GM19240 (cell line): ENCODE measurements around the gene USP4.
A peak's percentile ranks its signal among the peaks of the same experiment; 100 is the strongest.

Experiments used
- DNase-seq: peaks from one replicate; pipeline ENCODE4 v3.0.0; 2011; ENCODE audit warnings: low spot score; ENCODE audit not compliant: insufficient read length

Gene USP4

GRCh38 chr3:49295489-49296058 is 44.3 kb downstream of the USP4 start:
- DNase-seq = no peak

DNA sequence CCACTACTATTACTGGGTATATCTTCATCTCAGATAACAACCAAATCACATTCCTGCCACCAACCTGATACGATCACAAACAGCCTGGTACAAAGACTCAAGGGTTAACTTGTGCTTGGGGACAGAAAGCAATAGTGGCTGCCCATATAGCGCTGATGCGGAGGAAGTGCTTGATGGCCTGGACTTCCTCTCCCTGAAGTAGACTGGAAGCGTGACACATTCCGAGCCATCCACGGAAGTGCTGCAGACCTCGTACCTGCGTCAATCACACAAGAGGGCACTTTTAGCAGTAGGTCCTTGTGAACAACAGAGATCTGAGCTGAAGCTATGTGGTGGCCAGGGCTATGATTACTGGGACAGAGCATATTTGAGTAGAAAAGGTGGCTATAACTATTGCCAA is 45.5 kb downstream of the USP4 start:
- DNase-seq = no peak

DNA sequence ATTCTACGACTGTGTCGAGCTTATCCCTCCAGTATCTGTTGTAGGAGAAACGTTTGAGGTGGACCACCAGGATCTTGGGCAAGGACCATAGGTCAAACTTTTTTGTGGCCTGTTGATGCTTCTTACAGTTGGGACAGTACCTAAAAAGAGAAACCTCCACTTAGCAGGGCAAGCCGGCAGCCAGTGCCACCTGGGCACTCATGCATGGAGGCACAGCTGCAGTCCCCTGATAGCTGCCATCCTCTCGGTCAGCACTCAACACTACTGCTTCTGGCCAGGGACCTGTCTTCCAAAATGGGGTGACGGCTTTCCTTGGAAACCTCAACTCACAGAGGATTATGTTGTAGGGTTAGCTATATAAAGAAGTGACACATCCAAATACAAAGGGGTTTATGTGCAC is 55.9 kb downstream of the USP4 start:
- no peak for DNase-seq

- no peak for DNase-seq
These were observed 60.5 kb downstream of the USP4 start for GRCh38 chr3:49279376-49279775.

- DNase-seq = no peak
These were observed 61.3 kb downstream of the USP4 start for GRCh38 chr3:49278548-49278947.

DNA sequence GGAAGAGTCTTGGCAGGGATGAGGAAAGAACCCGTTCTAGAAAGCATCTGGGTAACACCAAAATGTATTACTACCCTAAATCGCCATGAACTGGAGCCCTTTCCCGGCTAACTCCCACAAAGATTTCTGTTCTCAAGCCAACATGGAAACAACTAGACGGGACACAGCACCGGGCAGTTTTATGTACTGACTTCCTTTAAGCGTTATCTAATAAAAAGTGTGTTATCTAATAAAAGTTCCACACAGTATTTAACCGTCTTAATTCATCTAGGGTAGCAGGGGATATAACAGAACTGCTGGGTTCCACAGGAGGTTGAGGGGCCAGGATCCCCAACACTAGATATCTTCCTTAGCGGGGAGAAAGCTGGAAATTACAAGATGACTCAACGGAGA is 62.5 kb downstream of the USP4 start:
- DNase-seq = no peak

DNA sequence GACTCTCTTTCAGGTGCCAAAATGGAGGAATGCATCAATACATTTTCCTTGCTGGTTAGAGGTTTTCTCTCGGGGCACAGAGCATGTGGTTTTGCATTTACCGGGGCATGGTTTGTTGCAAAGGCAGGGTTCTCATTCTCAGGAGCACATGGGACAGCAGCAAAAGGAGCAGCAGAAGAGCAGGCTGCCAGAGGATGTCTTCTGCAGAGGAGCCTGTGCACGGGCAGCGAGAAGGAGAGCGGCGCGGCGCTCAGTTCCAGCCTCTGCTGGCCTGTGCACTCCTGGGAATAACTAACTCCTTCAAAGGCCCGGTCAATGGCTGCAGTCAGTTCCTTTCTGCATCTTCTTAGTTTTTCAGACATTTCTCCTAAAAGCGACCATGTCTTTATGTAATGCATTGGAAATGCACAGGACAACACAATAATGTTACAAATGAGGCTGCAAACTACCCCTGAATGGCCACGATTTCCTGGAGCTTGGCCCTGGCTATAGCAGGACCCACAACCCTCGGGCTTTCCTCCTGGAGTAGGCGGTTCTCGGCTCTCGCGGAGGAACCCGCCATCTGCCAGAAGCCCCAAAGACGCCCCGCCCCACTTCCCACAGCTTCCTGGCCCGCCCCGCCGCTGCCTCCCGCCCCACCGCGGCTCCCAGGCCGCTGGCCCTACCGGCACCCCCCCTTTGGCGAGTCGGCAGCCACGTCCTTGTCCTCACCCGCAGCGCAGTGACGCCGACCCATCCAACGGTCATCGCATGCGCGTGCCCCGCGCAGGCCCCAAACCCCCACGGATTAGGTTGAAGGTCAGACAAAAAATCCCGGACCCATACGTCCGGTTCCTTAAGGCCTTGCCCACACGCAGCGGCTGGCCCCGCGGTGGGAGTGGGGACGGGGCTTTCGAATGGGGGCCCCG is 63.1 kb downstream of the USP4 start, which contains the start of gene C3orf62:
TSS of gene C3orf62 (minus strand) at position 758 of the 908 bp plus-strand sequence. CDS start at position 398, 360 bp downstream.
- DNase-seq = peak; percentile 45

GRCh38 chr3:49273825-49274532 is 65.9 kb downstream of the USP4 start:
- DNase-seq = no peak

GRCh38 chr3:49271047-49271446 is 68.8 kb downstream of the USP4 start:
- DNase-seq = no peak

GRCh38 chr3:49270156-49270500 is 69.7 kb downstream of the USP4 start:
- DNase-seq = no peak

GRCh38 chr3:49269443-49270155 is 70.3 kb downstream of the USP4 start:
- DNase-seq = no peak

DNA sequence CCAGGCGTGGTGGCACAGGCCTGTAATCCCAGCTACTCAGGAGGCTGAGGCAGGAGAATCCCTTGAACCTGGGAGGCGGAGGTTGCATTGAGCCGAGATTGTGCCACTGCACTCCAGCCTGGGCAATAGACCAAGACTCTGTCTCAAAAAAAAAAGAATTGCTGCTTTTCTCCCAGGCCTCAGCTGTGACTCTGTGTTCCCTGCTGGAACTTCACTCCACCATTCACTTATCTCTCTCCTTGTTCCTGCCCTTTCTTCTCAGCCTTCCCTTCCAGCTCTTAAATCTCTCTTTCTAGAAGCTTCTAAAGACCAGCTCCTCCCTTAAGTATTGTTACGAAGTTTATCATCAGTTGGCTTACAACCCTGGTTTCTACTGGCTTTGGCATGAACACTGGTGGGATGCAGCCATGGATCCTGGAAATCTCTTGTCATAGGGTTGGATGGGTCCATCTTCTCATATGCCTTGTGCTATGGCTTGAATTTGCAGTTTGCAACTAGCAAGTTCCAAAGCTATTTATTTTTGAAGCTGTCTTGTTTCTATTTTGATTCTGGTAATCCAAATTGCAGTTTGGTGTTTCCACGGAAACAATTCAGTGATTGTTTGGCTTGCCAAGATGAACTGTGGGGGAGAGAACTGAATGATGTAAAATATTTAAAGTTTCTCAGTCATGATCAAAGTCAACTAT is 73.3 kb downstream of the USP4 start:
- DNase-seq = no peak

- DNase-seq = no peak
These were observed 74.0 kb downstream of the USP4 start for GRCh38 chr3:49265661-49266386.

GRCh38 chr3:49263159-49263889 is 76.5 kb downstream of the USP4 start:
- no peak for DNase-seq

GRCh38 chr3:49260806-49261324 is 79.0 kb downstream of the USP4 start:
- DNase-seq = no peak

- no peak for DNase-seq
These were observed 82.7 kb downstream of the USP4 start for GRCh38 chr3:49257187-49257586.

DNA sequence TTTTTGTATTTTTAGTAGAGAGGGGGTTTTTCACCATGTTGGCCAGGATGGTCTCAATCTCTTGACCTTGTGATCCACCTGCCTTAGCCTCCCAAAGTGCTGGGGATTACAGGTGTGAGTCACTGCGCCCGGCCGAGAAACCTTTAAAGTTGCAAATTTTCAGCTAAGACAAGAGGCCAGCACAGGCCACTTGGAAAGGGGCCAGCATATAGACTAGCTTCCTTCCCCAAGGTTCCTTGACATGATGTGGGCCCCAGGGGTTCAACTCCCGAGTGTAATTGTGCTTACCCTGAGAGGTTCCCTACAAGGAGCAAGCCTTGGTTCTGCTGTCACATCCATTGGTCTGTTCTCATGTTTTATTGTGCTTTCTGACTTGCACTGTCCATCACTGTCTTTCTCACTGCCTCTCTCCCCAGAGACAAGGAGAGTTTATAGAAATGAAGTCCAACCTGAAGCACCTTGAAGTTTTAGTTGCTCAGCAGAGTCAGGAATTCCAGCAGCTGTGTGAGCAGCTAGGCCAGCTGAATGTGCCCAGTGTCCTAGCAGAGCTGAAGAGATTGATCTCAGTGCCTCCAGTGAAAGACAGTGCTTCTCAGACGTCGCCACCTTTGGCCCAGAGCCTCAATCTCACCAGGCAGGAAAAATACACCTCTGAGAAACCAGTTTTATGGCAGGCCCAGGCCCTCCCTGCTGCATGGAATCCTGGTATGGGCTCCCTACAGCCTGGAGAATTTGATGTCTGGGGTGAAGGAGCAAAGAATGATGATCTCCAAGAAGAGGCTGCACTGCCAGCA is 83.9 kb downstream of the USP4 start:
- no peak for DNase-seq

GRCh38 chr3:49255112-49255511 is 84.7 kb downstream of the USP4 start:
- DNase-seq = no peak

DNA sequence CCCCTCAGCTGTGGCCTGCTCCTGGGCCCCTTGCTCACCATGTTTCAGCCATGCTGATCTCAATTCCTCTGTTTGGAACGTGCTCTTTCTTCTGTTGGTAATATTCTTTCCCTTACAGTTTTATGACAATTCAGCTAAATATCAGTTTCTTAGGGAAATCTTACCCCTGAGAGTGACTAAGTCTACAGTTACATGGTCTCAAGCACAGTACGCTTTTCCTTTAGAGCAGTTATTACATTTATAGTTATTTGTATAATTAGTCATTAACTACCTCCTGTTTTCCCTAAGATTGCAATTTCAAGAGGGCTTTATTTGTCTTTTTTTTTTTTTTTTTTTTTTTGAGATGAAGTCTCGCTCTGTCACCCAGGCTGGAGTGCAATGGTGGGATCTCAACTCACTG is 86.3 kb downstream of the USP4 start:
- DNase-seq = no peak
